ENCODE data around the gene CFAP299. TPM values are rescaled to one million over a fixed set of nuclear protein-coding genes. Genes with fewer than 3 reads are reported as not detected.
"Not testable (repeated sequence)": the region's sequence is repeated elsewhere in the genome, so short reads cannot be mapped to it uniquely, and the experiment has no call there.

The CFAP299 gene
- total RNA-seq, 1 donor from 2014 or later, result not detected

- H3K27ac Mint-ChIP-seq (ENCODE audit: unreplicated experiment), result no peak overlapping the region
- DNase-seq (ENCODE audit: low read depth, low spot score), result no peak
- peaks cover 40% of the 10 kb centered on the region for H3K27me3 Mint-ChIP-seq (ENCODE audit: low read depth)
- H3K9me3 Mint-ChIP-seq, result no peaks in the 10 kb centered on the region
- H3K4me1 Mint-ChIP-seq, result no peaks in the 10 kb centered on the region
- TF ChIP-seq, protein P1, sequence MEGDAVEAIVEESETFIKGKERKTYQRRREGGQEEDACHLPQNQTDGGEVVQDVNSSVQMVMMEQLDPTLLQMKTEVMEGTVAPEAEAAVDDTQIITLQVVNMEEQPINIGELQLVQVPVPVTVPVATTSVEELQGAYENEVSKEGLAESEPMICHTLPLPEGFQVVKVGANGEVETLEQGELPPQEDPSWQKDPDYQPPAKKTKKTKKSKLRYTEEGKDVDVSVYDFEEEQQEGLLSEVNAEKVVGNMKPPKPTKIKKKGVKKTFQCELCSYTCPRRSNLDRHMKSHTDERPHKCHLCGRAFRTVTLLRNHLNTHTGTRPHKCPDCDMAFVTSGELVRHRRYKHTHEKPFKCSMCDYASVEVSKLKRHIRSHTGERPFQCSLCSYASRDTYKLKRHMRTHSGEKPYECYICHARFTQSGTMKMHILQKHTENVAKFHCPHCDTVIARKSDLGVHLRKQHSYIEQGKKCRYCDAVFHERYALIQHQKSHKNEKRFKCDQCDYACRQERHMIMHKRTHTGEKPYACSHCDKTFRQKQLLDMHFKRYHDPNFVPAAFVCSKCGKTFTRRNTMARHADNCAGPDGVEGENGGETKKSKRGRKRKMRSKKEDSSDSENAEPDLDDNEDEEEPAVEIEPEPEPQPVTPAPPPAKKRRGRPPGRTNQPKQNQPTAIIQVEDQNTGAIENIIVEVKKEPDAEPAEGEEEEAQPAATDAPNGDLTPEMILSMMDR (conservative IDR thresholded peaks at IDR 0.05), result no peak
- H3K36me3 Mint-ChIP-seq (ENCODE audit: low read depth), result no peaks in the 10 kb centered on the region
- H3K4me3 Mint-ChIP-seq, result no peak overlapping the region
These were observed 445.9 kb downstream of the CFAP299 start for GRCh38 chr4:80781431-80781830.

DNA sequence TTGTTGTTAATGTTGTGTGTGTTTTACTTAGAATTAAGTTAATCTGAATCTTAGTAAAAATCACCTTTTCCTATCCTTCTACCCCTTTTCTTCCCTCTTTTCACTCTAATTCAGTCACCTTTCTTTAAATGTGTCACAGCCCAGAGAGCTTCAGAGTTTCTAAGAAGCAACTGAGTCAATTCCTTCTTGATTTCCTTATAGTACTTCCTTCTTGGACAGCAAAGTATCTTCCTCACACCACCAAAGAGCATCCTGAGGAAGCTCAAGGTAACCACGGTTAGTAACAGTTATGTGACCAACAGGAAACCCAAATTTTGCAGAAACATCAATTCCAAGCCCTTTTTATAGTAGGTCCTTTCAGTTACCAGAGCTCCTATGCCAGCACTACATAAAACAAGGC is 451.8 kb downstream of the CFAP299 start:
- Mint-ChIP-seq H3K27ac (ENCODE audit: unreplicated experiment) (no peak overlapping the region), H3K27me3 (ENCODE audit: low read depth) (peaks cover 13% of the 10 kb centered on the region), H3K36me3 (ENCODE audit: low read depth) (no peaks in the 10 kb centered on the region), H3K9me3 (no peaks in the 10 kb centered on the region), H3K4me3 (no peak overlapping the region), H3K4me1 (no peaks in the 10 kb centered on the region)
- DNase-seq (ENCODE audit: low read depth, low spot score), result no peak
- TF ChIP-seq, protein P1 (conservative IDR thresholded peaks at IDR 0.05), result no peak

GRCh38 chr4:80788798-80789197 is 453.3 kb downstream of the CFAP299 start:
- Mint-ChIP-seq H3K36me3 (ENCODE audit: low read depth) (no peaks in the 10 kb centered on the region), H3K4me3 (no peak overlapping the region), H3K27ac (ENCODE audit: unreplicated experiment) (no peak overlapping the region), H3K4me1 (no peaks in the 10 kb centered on the region), H3K9me3 (peaks cover 4% of the 10 kb centered on the region), H3K27me3 (ENCODE audit: low read depth) (peaks cover 11% of the 10 kb centered on the region)
- DNase-seq (ENCODE audit: low read depth, low spot score), result no peak
- TF ChIP-seq, protein P1 (conservative IDR thresholded peaks at IDR 0.05), result no peak

GRCh38 chr4:80790152-80790551 is 454.6 kb downstream of the CFAP299 start:
- peaks cover 4% of the 10 kb centered on the region for H3K9me3 Mint-ChIP-seq
- peaks cover 6% of the 10 kb centered on the region for H3K27me3 Mint-ChIP-seq (ENCODE audit: low read depth)
- no peaks in the 10 kb centered on the region for H3K36me3 Mint-ChIP-seq (ENCODE audit: low read depth)
- DNase-seq (ENCODE audit: low read depth, low spot score), result no peak
- H3K4me3 Mint-ChIP-seq, result no peak overlapping the region
- no peak overlapping the region for H3K27ac Mint-ChIP-seq (ENCODE audit: unreplicated experiment)
- no peaks in the 10 kb centered on the region for H3K4me1 Mint-ChIP-seq
- TF ChIP-seq, protein P1 (conservative IDR thresholded peaks at IDR 0.05), result no peak

GRCh38 chr4:80793660-80794059 is 458.1 kb downstream of the CFAP299 start:
- not testable (repeated sequence) for H3K27me3 Mint-ChIP-seq (ENCODE audit: low read depth); H3K27ac Mint-ChIP-seq (ENCODE audit: unreplicated experiment); H3K4me3 Mint-ChIP-seq; H3K4me1 Mint-ChIP-seq; H3K36me3 Mint-ChIP-seq (ENCODE audit: low read depth); DNase-seq (ENCODE audit: low read depth, low spot score)
- H3K9me3 Mint-ChIP-seq, result peaks cover 22% of the 10 kb centered on the region

- Mint-ChIP-seq H3K4me1 (no peaks in the 10 kb centered on the region), H3K9me3 (peaks cover 23% of the 10 kb centered on the region), H3K4me3 (no peak overlapping the region), H3K36me3 (ENCODE audit: low read depth) (no peaks in the 10 kb centered on the region), H3K27ac (ENCODE audit: unreplicated experiment) (no peak overlapping the region), H3K27me3 (ENCODE audit: low read depth) (no peaks in the 10 kb centered on the region)
- DNase-seq (ENCODE audit: low read depth, low spot score), result no peak
- TF ChIP-seq, protein P1 (conservative IDR thresholded peaks at IDR 0.05), result no peak
These were observed 462.6 kb downstream of the CFAP299 start for GRCh38 chr4:80798082-80798481.

DNA sequence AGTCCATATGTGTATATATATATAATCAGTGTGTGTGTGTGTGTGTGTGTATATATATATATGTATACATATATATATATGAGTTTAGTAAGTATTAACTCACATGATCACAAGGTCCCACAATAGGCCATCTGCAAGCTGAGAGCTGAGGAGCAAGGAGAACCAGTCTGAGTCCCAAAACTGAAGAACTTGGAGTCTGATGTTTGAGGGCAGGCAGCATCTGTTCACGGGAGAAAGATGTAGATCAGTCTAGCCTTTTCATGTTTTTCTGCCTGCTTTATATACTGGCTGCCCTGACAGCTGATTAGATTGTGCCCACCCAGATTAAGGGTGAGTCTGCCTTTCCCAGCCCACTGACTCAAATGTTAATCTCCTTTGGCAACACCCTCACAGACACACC is 465.2 kb downstream of the CFAP299 start:
- DNase-seq (ENCODE audit: low read depth, low spot score); H3K27ac Mint-ChIP-seq (ENCODE audit: unreplicated experiment); H3K4me3 Mint-ChIP-seq: not testable (repeated sequence)

More for the DNA sequence above, 465.2 kb downstream of the CFAP299 start:
- not testable (repeated sequence) for H3K36me3 Mint-ChIP-seq (ENCODE audit: low read depth); H3K27me3 Mint-ChIP-seq (ENCODE audit: low read depth); H3K4me1 Mint-ChIP-seq
- peaks cover 19% of the 10 kb centered on the region for H3K9me3 Mint-ChIP-seq

All from neural crest cell (in vitro differentiated cells).